Skeletal muscle satellite cell (primary cell): ENCODE results near the gene HAP1.

ENCODE experiments used
- H3K27me3 ChIP-seq: 2 replicates; pipeline ENCODE4 v1.7.0; 2013; ENCODE audit warnings: low read length; ENCODE audit not compliant: control insufficient read depth, insufficient read depth
- H3K36me3 ChIP-seq: 2 replicates; pipeline ENCODE4 v1.7.0; 2013; ENCODE audit warnings: mild to moderate bottlenecking, control low read depth, low read length; ENCODE audit not compliant: insufficient read depth
- H3K4me1 ChIP-seq: 2 replicates; pipeline ENCODE4 v1.7.0; 2013; ENCODE audit warnings: low read length; ENCODE audit not compliant: control insufficient read depth, insufficient read depth
- H3K4me2 ChIP-seq: 2 replicates; pipeline ENCODE4 v1.7.0; 2013; ENCODE audit warnings: mild to moderate bottlenecking, low read length
- H3K4me3 ChIP-seq: 2 replicates; pipeline ENCODE4 v1.7.0; 2013; ENCODE audit warnings: low read length
- H3K9ac ChIP-seq: 2 replicates; pipeline ENCODE4 v1.7.0; 2013; ENCODE audit warnings: mild to moderate bottlenecking, low read depth, low read length, moderate library complexity
- H3K9me3 ChIP-seq: replicated peaks from 2 replicates; pipeline ENCODE4 v1.7.0; 2013; ENCODE audit warnings: mild to moderate bottlenecking, control low read depth, low read length

Gene HAP1

DNA sequence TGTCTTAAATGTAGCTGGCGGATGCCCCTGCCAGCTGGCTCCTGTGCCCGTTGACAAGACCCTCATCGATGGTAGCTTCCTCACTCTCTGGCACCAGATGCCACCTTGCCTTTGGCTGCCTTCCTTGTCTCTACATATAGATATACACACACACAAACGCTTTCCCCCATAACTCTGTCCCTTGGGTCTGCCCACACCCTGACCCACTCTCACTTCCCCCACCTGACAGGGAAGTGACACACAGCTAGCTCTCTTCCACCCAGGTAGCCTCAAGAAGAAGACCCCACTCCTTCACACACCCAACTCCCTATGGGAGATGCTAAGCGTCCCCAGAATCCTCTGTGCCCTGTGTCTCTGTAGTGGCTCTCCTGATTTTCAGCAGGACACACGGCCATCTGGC lies 26.4 kb upstream of the HAP1 start:
- Histone ChIP-seq H3K4me3 (no peak overlapping the region), H3K4me1 (no peaks in the 10 kb centered on the region), H3K4me2 (no peak overlapping the region), H3K9ac (no peak overlapping the region), H3K9me3 (no peaks in the 10 kb centered on the region), H3K27me3 (peaks cover 12% of the 10 kb centered on the region), H3K36me3 (no peaks in the 10 kb centered on the region)

DNA sequence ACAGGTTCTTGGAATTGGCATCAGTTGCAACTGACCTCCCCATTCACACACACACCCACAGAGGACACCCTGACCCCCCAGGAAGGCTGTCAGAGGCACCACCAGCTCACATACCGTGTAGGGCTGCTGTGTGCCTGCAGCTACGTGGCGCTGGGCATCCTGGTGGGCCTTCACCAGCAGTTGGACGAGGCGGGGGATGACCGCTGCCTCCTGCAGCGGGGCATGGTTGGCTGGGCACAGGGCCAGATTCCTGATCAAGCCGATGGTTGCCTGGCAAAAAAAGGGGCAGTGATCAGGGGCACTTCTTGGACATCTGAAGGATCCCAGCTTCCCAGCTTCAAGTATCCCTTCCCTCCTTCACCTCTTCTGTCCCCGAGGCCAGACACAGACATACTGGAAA lies 24.2 kb upstream of the HAP1 start:
- no peak overlapping the region for H3K4me3 ChIP-seq
- H3K9ac ChIP-seq = no peak overlapping the region
- no peaks in the 10 kb centered on the region for H3K36me3 ChIP-seq
- H3K27me3 ChIP-seq = peaks cover 19% of the 10 kb centered on the region
- no peaks in the 10 kb centered on the region for H3K4me1 ChIP-seq
- H3K9me3 ChIP-seq = no peaks in the 10 kb centered on the region
- H3K4me2 ChIP-seq = no peak overlapping the region

DNA sequence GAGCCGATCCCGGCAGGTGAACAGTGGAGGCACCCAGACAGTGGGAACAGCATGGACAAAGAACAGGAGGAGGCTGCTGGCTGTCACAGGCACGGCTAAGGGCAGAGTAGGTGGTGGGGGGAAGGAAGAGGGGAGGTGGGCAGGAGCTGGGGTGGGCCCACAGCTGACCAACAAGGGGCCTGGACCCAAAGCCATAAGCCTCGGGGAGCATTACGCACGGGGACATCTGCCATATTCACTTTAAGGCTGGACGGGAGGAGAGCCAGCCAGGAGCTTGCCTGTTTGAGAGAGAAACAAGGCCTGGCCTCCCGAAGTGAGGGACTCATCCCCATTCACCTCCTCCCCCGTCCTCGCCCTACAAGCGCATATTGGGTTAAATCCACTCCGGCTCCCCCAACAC lies 19.6 kb upstream of the HAP1 start:
- Histone ChIP-seq H3K36me3 (no peaks in the 10 kb centered on the region), H3K9me3 (no peaks in the 10 kb centered on the region), H3K4me2 (no peak overlapping the region), H3K4me3 (no peak overlapping the region), H3K9ac (no peak overlapping the region), H3K4me1 (no peaks in the 10 kb centered on the region), H3K27me3 (peaks cover 36% of the 10 kb centered on the region)

DNA sequence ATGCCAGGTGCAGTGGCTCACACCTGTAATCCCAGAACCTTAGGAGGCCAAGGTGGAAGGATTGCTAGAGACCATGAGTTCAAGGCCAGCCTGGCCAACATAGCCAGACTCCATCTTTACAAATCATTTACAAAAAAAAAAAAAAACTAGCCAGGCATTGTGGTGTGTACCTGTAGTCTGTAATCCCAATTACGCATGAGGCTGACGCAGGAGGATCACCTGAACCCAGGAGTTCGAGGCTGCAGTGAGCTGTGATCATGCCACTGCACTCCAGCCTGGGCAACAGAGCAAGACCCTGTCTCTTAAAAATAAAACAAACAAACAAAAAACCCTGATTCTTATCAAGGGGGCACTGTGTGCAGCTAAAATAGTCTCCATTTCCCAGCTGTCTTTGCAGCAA lies 16.8 kb upstream of the HAP1 start:
- no peaks in the 10 kb centered on the region for H3K36me3 ChIP-seq
- no peaks in the 10 kb centered on the region for H3K4me1 ChIP-seq
- no peak overlapping the region for H3K4me2 ChIP-seq
- no peaks in the 10 kb centered on the region for H3K9me3 ChIP-seq
- H3K9ac ChIP-seq = no peak overlapping the region
- peaks cover 33% of the 10 kb centered on the region for H3K27me3 ChIP-seq
- H3K4me3 ChIP-seq = no peak overlapping the region

DNA sequence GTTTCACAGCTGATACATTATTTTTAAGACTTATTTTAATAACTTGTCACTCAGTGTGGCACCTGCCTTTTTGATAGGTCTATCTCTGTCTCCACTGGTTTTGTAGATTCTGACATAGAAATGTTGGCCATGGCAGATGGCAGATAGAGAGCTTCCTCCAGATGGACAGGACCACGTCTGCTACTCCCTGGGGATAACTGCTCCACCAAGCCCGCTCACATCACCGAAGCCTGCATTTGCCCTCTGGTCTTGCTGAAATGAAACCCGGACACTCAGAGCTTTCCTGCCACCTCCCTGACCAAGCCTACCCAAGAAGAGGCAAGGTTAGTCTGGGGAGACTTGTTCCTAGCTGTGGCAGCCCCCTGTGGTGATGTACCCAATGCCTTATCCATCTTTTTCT lies 16.4 kb upstream of the HAP1 start:
- Histone ChIP-seq H3K9ac (no peak overlapping the region), H3K4me2 (no peak overlapping the region), H3K27me3 (peaks cover 36% of the 10 kb centered on the region), H3K9me3 (no peaks in the 10 kb centered on the region), H3K4me3 (no peak overlapping the region), H3K4me1 (no peaks in the 10 kb centered on the region), H3K36me3 (no peaks in the 10 kb centered on the region)

DNA sequence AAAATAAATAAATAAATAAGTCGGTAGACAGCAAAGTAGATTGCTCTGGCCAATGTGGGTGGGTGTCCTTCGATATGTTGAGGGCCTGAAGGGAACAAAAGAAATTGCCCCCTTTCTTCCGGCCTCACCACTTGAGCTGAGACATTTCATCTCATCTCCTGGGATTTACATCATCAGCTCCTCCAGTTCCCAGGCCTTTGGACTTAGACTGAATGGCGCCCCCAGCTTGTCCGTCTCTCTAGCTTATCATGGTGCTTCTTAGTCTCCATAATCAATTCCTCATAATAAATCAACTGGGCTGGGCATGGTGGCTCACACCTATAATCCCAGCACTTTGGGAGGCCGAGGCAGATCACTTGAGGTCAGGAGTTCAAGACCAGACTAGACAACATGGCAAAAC lies 13.8 kb upstream of the HAP1 start:
- H3K4me3 ChIP-seq = no peak overlapping the region
- H3K4me1 ChIP-seq = no peaks in the 10 kb centered on the region
- H3K36me3 ChIP-seq = no peaks in the 10 kb centered on the region
- H3K4me2 ChIP-seq = no peak overlapping the region
- H3K9me3 ChIP-seq = no peaks in the 10 kb centered on the region
- no peak overlapping the region for H3K9ac ChIP-seq
- peaks cover 35% of the 10 kb centered on the region for H3K27me3 ChIP-seq

DNA sequence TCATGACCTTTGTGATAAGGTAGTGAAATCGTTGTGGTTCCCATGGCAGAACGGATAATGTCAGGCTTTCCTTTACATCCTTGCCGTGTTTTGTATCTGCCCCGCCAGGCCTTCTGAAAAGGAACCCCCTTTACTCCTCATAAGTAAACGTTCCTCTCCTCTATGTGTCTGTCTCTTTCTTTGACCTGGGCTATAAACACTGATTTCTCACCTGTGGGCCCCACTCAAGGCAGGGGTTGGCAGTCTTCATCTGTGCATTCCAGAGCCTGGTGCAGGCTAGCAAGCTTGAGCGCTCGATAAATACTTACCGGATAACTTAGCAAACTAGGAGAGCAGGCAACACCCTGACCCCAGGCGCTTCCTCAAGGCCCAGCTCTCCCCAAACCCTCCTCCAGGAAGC lies 7.3 kb upstream of the HAP1 start:
- peaks cover 7% of the 10 kb centered on the region for H3K4me1 ChIP-seq
- no peak overlapping the region for H3K4me3 ChIP-seq
- H3K27me3 ChIP-seq = peaks cover 23% of the 10 kb centered on the region
- no peaks in the 10 kb centered on the region for H3K36me3 ChIP-seq
- H3K4me2 ChIP-seq = no peak overlapping the region
- H3K9ac ChIP-seq = no peak overlapping the region
- no peaks in the 10 kb centered on the region for H3K9me3 ChIP-seq

DNA sequence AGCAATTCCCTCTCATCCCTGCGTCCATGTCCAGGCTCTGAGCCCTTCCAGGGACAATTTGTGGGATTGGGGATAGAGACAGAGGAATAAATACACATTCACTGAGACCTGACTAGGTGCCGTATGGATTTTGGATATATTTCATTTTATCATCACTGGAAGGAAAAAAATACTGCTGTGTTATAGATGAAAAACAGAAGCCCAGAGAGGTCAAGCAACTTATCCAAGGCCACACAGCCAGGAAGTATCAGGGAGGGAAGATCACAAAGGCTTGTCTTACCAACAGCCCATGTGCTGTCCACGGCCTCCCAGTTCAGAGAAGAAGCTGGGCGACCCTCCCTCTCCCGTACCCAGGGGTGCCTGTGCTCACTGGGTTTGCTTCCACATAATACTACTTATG lies 6.1 kb upstream of the HAP1 start:
- H3K4me3 ChIP-seq = no peak overlapping the region
- no peak overlapping the region for H3K9ac ChIP-seq
- no peaks in the 10 kb centered on the region for H3K9me3 ChIP-seq
- peaks cover 28% of the 10 kb centered on the region for H3K27me3 ChIP-seq
- H3K4me1 ChIP-seq = peaks cover 7% of the 10 kb centered on the region
- no peak overlapping the region for H3K4me2 ChIP-seq
- no peaks in the 10 kb centered on the region for H3K36me3 ChIP-seq

DNA sequence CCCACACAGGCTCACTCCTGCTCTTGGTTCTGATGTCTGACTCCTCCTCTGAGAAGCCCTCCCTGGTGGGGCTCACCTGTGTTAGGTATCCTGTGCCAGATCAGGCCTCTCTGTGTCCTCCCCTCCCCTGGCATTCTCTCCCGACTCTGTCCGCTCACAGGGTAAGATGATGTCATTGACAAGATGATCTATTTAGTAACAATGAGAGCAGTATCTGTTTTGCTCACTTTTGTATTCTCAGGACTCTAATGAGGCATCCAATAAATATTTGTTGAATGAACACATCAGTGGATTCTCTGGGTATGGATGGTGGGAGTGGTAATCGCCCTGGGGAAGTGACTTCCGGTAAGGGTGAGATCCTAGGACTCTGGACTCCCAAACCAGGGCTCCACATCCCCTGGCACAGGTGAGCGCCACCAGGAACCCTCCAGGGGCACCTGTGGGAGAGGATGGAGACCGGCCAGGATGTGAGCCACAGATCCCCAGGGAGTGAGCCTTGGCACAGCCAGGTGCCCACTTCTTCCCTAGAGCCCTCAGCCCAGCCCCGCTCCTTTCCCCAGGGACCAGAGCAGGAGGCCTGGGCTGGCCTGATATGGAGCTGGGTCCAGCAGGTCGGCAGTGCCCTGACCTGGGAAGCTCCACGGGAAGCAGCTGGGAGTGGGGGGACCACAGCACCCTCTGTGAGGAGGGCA lies 5.4 kb upstream of the HAP1 start:
- Histone ChIP-seq H3K9ac (no peak overlapping the region), H3K9me3 (no peaks in the 10 kb centered on the region), H3K4me2 (no peak overlapping the region), H3K4me3 (no peak overlapping the region), H3K36me3 (no peaks in the 10 kb centered on the region), H3K4me1 (peaks cover 9% of the 10 kb centered on the region), H3K27me3 (peaks cover 35% of the 10 kb centered on the region)

DNA sequence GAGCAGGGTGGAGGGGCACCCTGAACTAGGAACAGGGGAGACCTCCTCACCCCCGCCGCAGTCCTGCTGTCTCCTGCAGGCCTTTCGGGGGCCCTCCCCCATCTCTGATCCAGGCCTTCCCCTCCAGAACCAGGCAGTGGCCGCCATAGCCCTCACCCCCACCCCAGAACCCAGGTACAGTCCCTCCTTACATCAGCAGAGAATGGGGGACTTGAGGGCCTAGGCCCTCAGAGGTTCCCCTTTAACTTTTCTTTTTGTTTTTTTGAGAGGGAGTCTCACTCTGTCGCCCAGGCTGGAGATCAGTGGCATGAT lies 4.3 kb upstream of the HAP1 start:
- no peak overlapping the region for H3K9ac ChIP-seq
- no peaks in the 10 kb centered on the region for H3K36me3 ChIP-seq
- no peaks in the 10 kb centered on the region for H3K9me3 ChIP-seq
- H3K4me3 ChIP-seq = no peak overlapping the region
- H3K4me2 ChIP-seq = no peak overlapping the region
- peaks cover 44% of the 10 kb centered on the region for H3K27me3 ChIP-seq
- H3K4me1 ChIP-seq = peaks cover 19% of the 10 kb centered on the region

DNA sequence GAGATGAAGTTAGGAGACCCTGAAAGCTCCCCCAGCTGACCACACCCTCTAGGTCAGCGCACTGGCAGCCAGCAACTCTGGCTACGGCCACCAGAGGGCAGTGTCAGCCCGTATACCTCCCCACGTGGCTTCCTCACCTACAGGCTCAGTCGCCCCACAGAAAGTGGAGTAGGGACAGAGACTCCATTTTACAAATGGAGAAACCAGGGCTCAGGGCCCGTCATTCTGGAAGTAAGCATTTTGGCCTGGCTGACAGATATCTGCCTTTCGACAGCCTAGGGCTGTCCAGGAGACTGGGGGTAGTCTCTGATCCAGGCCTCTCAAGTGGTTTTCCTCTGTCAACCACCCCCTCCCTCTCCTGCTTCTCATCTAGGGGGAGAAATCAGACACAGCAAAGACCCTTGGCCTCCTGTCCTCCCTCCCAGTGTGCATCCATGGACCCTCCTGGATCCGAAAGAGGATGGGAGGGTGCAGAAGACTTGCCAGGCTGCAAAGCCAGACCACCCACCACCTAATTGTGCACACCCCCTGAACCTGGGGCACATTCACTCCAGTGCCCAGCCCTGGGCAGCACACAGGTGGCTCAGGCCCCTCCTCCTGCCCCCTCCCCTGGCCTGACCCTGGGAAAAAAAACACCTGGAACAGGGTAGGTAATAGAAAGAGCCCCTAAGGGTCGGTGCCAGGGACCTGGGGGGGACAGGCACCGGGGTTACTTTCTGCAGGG lies 3.8 kb upstream of the HAP1 start:
- no peak overlapping the region for H3K4me2 ChIP-seq
- peaks cover 19% of the 10 kb centered on the region for H3K4me1 ChIP-seq
- no peaks in the 10 kb centered on the region for H3K36me3 ChIP-seq
- H3K27me3 ChIP-seq = peaks cover 42% of the 10 kb centered on the region
- no peak overlapping the region for H3K9ac ChIP-seq
- no peaks in the 10 kb centered on the region for H3K9me3 ChIP-seq
- H3K4me3 ChIP-seq = no peak overlapping the region

DNA sequence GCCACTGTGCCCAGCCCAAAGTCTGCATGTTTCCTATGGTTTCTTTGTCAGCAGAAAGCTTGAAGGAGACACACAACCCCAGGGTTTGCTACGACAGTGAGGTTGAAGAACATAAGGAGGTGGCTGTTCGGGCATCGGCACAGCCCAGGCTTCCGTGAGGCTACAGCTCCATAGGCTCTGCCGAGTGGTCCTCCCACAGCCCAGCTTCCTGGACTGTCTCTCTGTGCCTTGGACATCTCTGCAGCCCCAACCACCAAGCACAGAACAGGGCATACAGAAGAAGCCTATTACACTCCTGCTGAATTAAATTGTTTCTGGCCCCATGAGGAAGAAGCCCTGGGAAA lies 3.2 kb upstream of the HAP1 start:
- Histone ChIP-seq H3K4me3 (no peak overlapping the region), H3K4me2 (no peak overlapping the region), H3K9me3 (no peaks in the 10 kb centered on the region), H3K9ac (no peak overlapping the region), H3K4me1 (peaks cover 19% of the 10 kb centered on the region), H3K27me3 (peaks cover 45% of the 10 kb centered on the region), H3K36me3 (no peaks in the 10 kb centered on the region)
